Pancreas (tissue), 10 donors: ENCODE results near the gene ATAD3B. TPM values are rescaled to one million over a fixed set of nuclear protein-coding genes. Genes with fewer than 3 reads are reported as not detected.
"Not testable (repeated sequence)": the region's sequence is repeated elsewhere in the genome, so short reads cannot be mapped to it uniquely, and the experiment has no call there.

Experiments used
- ATAC-seq, 4 donors: fragments of 200-7000 bp; cut with Tn5 transposase; one replicate each; pipeline versions ENCODE4 v1.8.0 to v1.9.1; 2020; ENCODE audit warnings: mild to moderate bottlenecking in 4 of 4, moderate library complexity in 4 of 4
- DNase-seq, 6 donors: peaks; one replicate each; pipeline ENCODE4 v3.0.0-alpha.2; 2020
- FAIRE-seq: peaks from 2 replicates; lab custom pipeline; 2012; peaks lifted over from hg19 to GRCh38; lab: Jason Lieb, UNC
- H3K27ac ChIP-seq, 4 donors: fragments of 200-600 bp; sonication (generic); 1 replicate in 3 of 4; 2 replicates in 1 of 4; pipeline versions ENCODE4 v1.5.0 to v1.8.0; 2020
- H3K27me3 ChIP-seq, 4 donors: fragments of 200-600 bp; one replicate each; pipeline ENCODE4 v1.8.0; 2021
- H3K36me3 ChIP-seq, 3 donors: fragments of 200-600 bp; sonication (generic) in 1 of 3; one replicate each; pipeline versions ENCODE4 v1.5.0 to v1.8.0; 2020 to 2021
- H3K4me1 ChIP-seq, 3 donors: fragments of 200-600 bp; one replicate each; pipeline ENCODE4 v1.8.0; 2021
- H3K4me3 ChIP-seq, 4 donors: fragments of 200-600 bp; sonication (generic) in 2 of 4; one replicate each; pipeline versions ENCODE4 v1.5.0 to v1.8.0; 2020 to 2021
- H3K9me3 ChIP-seq, 4 donors: fragments of 200-600 bp; one replicate each; pipeline ENCODE4 v1.8.0; 2021
- CTCF ChIP-seq, 4 donors: fragments of 200-600 bp; sonication (generic) in 3 of 4; IDR thresholded peaks; one replicate each; pipeline versions ENCODE4 v1.5.0 to v1.8.0; 2021; ENCODE audit warnings: antibody characterized with exemption in 4 of 4
- WGBS, 2 donors: extraction: QIAGEN DNeasy Blood & Tissue Kit; methylation state at CpG; one replicate each; pipeline ENCODE4 v1.1.7; 2013; 5-methylcytosine and 5-hydroxymethylcytosine counted together
- intact Hi-C, 3 donors: fragments of 100-400 bp; cut with DNase I; formaldehyde crosslinking; loops; one replicate each; pipeline versions ENCODE4 v1.11.1 to v1.14.2; 2022
- polyA plus RNA-seq, 2 donors: library from polyadenylated mRNA; stranded (reverse); fragments of 200-250 nt; gene quantifications; one replicate each; pipeline ENCODE4 v1.2.3, GENCODE V29; 2013
- total RNA-seq, 6 donors: library from RNA; stranded (reverse); fragmentation: NEBNext Ultra II Directional in 4 of 6; extraction: Animal tissue kit (Norgen Biotek cat#: 25700) in 4 of 6; gene quantifications; one replicate each; pipeline versions ENCODE4 v1.2.1 to v1.2.4, GENCODE V29; 2021 to 2023
- donor health status: healthy with polysubstance abuse.
- donor health status: DM: no; HTN: no; CAD: no; lungs with moderate emphysema.
- donor health status: DM: no; HTN: no; CAD: no.
- donor health status: control.
- donor health status: control.
- donor health status: Bipolar disorder and iron deficiency.
- donor health status: DM: yes; HTN: yes; CAD: no.
- donor health status: DM: no; HTN: no; CAD: no.
- donor health status: DM: no; HTN: no; CAD: no.
- donor health status: DM: yes; HTN: yes; CAD: no.

The ATAD3B gene
- total and polyA plus RNA-seq, 8 donors = 4.4 to 78.9 (median 12.9) TPM

- Histone ChIP-seq H3K4me1 (no peaks in the 10 kb centered on the region), H3K9me3 (no peaks in the 10 kb centered on the region), H3K4me3 (no peak overlapping the region), H3K27ac (no peak overlapping the region), H3K36me3 (peaks cover 0 to 5% (median 0%) of the 10 kb centered on the region in 3 donors), H3K27me3 (no peaks in the 10 kb centered on the region)
- TF ChIP-seq CTCF (IDR thresholded peaks at IDR 0.05) = no peak
- intact Hi-C loops = no loop called here
- ATAC-seq (no peak), FAIRE-seq (no peak), DNase-seq (peak in 1 of 6 donors; percentile 55)
- WGBS, 2 donors = 91 to 93% methylated on average over 34 to 37 of the region's 37 CpGs
Observed at GRCh38 chr1:1528301-1529267, 57.0 kb downstream of the ATAD3B start.

- peak in 1 of 6 donors; percentile 74 for DNase-seq
- FAIRE-seq = no peak
Observed at GRCh38 chr1:1529321-1529720, 57.8 kb downstream of the ATAD3B start.

GRCh38 chr1:1529936-1530335 is 58.4 kb downstream of the ATAD3B start:
- FAIRE-seq = no peak
- intact Hi-C loops = no loop called here
- H3K4me1 ChIP-seq = no peaks in the 10 kb centered on the region
- no peak for ATAC-seq
- peaks cover 0 to 5% (median 0%) of the 10 kb centered on the region in 3 donors for H3K36me3 ChIP-seq
- H3K9me3 ChIP-seq = no peaks in the 10 kb centered on the region
- no peak for DNase-seq
- H3K27ac ChIP-seq = no peak overlapping the region
- no peak for TF ChIP-seq CTCF (IDR thresholded peaks at IDR 0.05)
- 97 to 98% methylated on average over 8 of the region's 8 CpGs for WGBS, 2 donors
- no peak overlapping the region for H3K4me3 ChIP-seq
- H3K27me3 ChIP-seq = no peaks in the 10 kb centered on the region

More at GRCh38 chr1:1529321-1529720, 57.8 kb downstream of the ATAD3B start:
- 98 to 99% methylated on average over 14 to 18 of the region's 18 CpGs for WGBS, 2 donors
- TF ChIP-seq CTCF (IDR thresholded peaks at IDR 0.05) = no peak
- Histone ChIP-seq H3K9me3 (no peaks in the 10 kb centered on the region), H3K36me3 (peaks cover 0 to 5% (median 0%) of the 10 kb centered on the region in 3 donors), H3K4me3 (no peak overlapping the region), H3K4me1 (no peaks in the 10 kb centered on the region), H3K27ac (no peak overlapping the region), H3K27me3 (no peaks in the 10 kb centered on the region)
- no peak for ATAC-seq
- intact Hi-C loops = no loop called here

GRCh38 chr1:1531947-1532346 is 60.4 kb downstream of the ATAD3B start:
- H3K4me3 ChIP-seq = no peak overlapping the region
- ATAC-seq (no peak), FAIRE-seq (no peak), DNase-seq (no peak)
- intact Hi-C loops = no loop called here
- no peak for TF ChIP-seq CTCF (IDR thresholded peaks at IDR 0.05)
- no peaks in the 10 kb centered on the region for H3K27me3 ChIP-seq
- H3K27ac ChIP-seq = no peak overlapping the region
- H3K36me3 ChIP-seq = peaks cover 0 to 5% (median 0%) of the 10 kb centered on the region in 3 donors
- H3K4me1 ChIP-seq = no peaks in the 10 kb centered on the region
- WGBS, 2 donors = 84 to 86% methylated on average over 4 of the region's 4 CpGs
- no peaks in the 10 kb centered on the region for H3K9me3 ChIP-seq

GRCh38 chr1:1533176-1533893 is 61.8 kb downstream of the ATAD3B start:
- H3K27me3 ChIP-seq, FAIRE-seq, H3K36me3 ChIP-seq, intact Hi-C loops, H3K9me3 ChIP-seq, H3K4me3 ChIP-seq, H3K27ac ChIP-seq, H3K4me1 ChIP-seq: not testable (repeated sequence)
- WGBS, 2 donors = 80 to 83% methylated on average over 13 to 19 of the region's 22 CpGs
- peak in 2 of 4 donors; percentile 3 to 8 for ATAC-seq
- peak in 1 of 6 donors; percentile 67 for DNase-seq

GRCh38 chr1:1533894-1534291 is 62.3 kb downstream of the ATAD3B start:
- not testable (repeated sequence) for H3K9me3 ChIP-seq

More at GRCh38 chr1:1533894-1534291, 62.3 kb downstream of the ATAD3B start:
- H3K27ac ChIP-seq, H3K4me1 ChIP-seq, H3K4me3 ChIP-seq, H3K36me3 ChIP-seq, FAIRE-seq, intact Hi-C loops, H3K27me3 ChIP-seq: not testable (repeated sequence)
- DNase-seq (peak in 2 of 6 donors; percentile 26 to 80), ATAC-seq (peak in 1 of 4 donors; percentile 5)
- 92 to 94% methylated on average over 17 to 18 of the region's 18 CpGs for WGBS, 2 donors
